ENCODE data around the gene ADARB2. TPM values are rescaled to one million over a fixed set of nuclear protein-coding genes. Genes with fewer than 3 reads are reported as not detected.
"Not testable (repeated sequence)": the region's sequence is repeated elsewhere in the genome, so short reads cannot be mapped to it uniquely, and the experiment has no call there.

ADARB2 gene
- total RNA-seq, 1 donor from 2014 or later: 0.22 TPM

DNA sequence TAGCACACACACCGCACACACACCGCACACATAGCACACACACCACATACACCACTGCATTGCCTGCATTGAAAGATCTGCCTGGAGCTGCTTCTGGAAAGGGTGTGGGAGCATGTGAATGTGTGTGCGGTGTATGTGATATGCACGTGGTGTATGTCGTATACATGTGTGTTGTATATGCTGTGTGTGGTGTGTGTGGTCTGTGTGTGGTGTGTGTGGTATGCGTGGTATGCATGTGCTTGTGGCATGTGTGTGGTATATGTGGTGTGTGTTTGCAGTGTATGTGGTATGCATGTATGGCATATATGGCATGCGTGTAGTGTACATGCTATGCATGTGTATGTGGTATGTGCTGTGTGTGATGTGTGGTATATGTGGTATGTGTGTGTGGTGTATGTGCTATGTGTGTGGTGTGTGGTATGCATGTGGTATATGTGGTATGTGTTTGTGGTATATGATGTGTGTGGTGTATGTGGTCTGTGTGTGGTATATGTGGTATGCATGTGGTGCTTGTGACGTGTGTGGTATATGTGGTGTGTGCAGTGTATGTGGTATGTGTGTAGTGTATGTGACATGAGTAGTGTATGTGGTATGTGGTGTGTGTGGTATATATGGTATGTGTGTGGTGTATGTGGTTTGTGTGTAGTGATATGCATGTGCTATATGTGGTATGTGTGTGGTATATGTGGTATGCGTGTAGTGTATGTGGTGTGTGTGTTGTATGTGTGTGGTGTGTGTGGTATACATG, 505.0 kb downstream of the ADARB2 start:
- no peak for DNase-seq
- intact Hi-C loops (cut with micrococcal nuclease): no loop called here
- no peak for ATAC-seq

DNA sequence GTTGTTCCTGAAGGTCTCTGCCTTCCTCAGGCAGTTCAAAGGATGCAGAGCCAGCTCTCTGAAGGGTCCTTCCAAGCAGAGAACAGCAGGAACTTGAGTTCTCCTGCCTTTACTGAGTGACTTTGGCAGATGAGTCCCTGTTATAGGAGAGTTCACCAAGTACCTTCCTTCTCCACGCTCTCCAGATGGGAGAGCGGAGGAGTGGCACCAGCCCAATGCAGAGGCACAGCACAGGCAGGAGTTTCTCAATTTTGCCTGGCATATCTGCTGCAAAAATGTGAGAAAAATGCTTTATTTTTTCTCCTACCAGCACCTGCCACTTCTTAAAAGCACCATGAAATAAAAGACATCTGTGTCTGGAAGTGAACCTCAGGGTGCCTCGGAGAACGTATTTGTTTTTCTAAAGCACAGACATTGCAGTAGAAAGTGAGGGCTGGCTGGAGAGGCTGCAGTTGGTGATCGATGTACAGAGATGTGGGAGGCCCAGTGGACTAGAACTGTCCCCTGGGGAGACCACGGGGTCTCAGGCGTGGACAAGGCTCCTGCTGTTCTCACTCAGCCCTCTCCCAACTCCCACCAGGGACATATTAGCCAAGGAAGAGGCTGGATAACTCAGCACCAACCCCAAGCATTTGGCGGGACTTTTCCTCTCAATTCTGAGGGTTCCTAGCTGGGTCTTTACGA, 506.6 kb downstream of the ADARB2 start:
- intact Hi-C loops (cut with micrococcal nuclease): no loop called here
- no peak for DNase-seq
- no peak for ATAC-seq

DNA sequence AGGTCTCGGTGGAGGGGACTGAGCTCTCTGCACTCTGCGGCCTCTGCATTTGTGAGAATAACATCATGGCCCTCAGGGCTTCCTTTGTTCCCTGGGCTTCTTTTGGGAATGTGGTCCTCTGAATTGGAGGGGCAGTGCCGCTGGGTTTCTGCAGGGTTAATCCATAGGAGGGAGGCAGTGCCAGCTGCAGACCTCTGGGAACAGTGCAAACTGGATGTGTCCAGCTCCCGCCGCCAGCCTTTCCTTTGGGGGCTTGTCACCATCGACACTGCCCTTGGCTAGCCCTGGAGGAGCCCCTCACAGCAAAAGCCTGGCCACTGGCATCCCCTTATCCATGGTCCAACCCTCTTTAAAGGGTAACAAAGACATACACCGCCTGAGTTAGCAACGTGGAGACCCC, 507.2 kb downstream of the ADARB2 start:
- ATAC-seq: no peak
- no peak for DNase-seq
- intact Hi-C loops (cut with micrococcal nuclease): no loop called here

GRCh38 chr10:1229574-1229973, 507.8 kb downstream of the ADARB2 start:
- no peak for DNase-seq
- intact Hi-C loops (cut with micrococcal nuclease): no loop called here
- no peak for ATAC-seq

GRCh38 chr10:1229116-1229515, 508.2 kb downstream of the ADARB2 start:
- DNase-seq (no peak), ATAC-seq (no peak)
- intact Hi-C loops (cut with micrococcal nuclease): no loop called here

- ATAC-seq: no peak
- intact Hi-C loops (cut with micrococcal nuclease): no loop called here
- DNase-seq: no peak
Measured at GRCh38 chr10:1228467-1228975, 508.8 kb downstream of the ADARB2 start.

GRCh38 chr10:1227510-1228402, 509.6 kb downstream of the ADARB2 start:
- ATAC-seq (no peak), DNase-seq (no peak)
- intact Hi-C loops (cut with micrococcal nuclease): no loop called here

GRCh38 chr10:1226907-1227306, 510.4 kb downstream of the ADARB2 start:
- intact Hi-C loops (cut with micrococcal nuclease); ATAC-seq: not testable (repeated sequence)

GRCh38 chr10:1219874-1220273, 517.5 kb downstream of the ADARB2 start:
- ATAC-seq; DNase-seq; intact Hi-C loops (cut with micrococcal nuclease): not testable (repeated sequence)

More at GRCh38 chr10:1226907-1227306, 510.4 kb downstream of the ADARB2 start:
- not testable (repeated sequence) for DNase-seq

GRCh38 chr10:1217661-1218060, 519.7 kb downstream of the ADARB2 start:
- intact Hi-C loops (cut with micrococcal nuclease): no loop called here
- no peak for ATAC-seq
- DNase-seq: no peak

DNA sequence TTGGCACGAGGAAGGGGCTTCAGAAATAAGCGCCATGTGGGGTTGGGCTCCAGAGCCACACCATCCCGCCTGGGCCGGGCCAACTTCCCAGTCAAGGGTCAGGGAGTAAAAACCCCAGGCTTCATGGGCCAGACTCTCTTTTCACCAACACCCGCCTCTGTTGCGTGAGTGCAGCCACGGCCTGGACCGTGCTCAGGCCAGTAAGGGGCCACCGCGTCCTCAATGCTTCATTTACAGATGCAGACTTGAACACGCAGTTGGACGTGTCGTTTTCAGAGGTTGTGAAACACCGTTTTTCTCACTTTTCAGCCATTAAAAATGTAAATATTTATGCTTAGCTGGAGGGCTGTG, 520.1 kb downstream of the ADARB2 start:
- ATAC-seq: no peak
- no peak for DNase-seq
- intact Hi-C loops (cut with micrococcal nuclease): no loop called here

- intact Hi-C loops (cut with micrococcal nuclease): no loop called here
- ATAC-seq: no peak
- no peak for DNase-seq
Measured at GRCh38 chr10:1216574-1217236, 520.6 kb downstream of the ADARB2 start.

GRCh38 chr10:1215862-1216573, 521.3 kb downstream of the ADARB2 start:
- DNase-seq (no peak), ATAC-seq (no peak)
- intact Hi-C loops (cut with micrococcal nuclease): no loop called here

DNA sequence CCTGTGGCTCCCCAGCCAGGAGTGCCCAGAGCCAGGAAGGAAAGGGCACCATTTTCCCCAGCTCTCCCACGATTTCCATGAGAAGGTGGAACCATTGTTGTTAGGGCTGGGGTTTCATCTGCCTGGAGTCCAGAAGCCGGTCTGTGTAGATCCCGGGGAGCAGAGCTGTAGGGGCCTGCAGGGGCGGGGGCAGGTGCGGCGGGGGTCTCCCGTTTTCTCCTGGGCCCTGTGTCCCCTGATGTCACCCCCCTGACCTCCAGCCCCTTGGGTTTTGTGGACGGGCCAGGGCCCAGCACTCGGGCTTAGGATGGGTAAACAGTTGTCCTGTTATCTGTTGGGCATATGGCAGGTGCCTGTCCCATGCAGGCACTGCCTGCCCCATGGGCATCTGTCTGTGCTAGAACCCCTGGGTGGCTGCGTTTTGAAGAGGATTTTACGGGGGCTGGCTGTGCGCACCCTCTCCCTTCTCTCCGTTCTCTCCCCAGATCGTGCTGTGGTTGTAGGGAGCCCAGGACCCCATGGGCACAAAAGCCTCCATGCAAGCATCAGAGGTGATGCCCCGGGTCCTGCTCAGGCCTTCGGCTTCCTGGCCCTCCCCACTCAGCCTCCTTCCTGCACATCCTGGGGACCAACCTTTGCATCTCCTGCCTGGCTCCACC, 522.3 kb downstream of the ADARB2 start:
- ATAC-seq (no peak), DNase-seq (no peak)
- intact Hi-C loops (cut with micrococcal nuclease): no loop called here

DNA sequence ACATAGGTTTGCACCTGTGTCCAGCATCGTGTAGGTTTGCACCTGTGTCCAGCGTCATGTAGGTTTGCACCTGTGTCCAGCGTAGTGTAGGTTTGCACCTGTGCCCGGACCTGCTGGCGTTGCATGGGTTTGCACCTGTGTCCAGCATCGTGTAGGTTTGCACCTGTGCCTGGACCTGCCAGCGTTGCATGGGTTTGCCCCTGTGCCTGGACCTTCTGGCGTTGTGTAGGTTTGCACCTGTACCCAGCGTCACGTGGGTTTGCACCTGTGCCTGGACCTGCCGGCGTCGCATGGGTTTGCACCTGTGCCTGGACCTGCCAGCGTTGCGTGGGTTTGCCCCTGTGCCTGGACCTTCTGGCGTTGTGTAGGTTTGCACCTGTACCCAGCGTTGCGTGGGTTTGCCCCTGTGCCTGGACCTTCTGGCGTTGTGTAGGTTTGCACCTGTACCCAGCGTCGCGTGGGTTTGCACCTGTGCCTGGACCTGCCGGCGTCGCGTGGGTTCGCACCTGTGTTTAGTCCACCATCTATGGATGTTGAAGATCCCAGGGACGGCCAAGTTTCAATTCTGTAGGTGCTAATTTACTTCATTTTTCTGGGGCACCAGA, 523.2 kb downstream of the ADARB2 start:
- ATAC-seq: no peak
- DNase-seq: no peak
- intact Hi-C loops (cut with micrococcal nuclease): no loop called here

- intact Hi-C loops (cut with micrococcal nuclease): no loop called here
- DNase-seq (no peak), ATAC-seq (no peak)
Measured at GRCh38 chr10:1213252-1214070, 523.9 kb downstream of the ADARB2 start.

DNA sequence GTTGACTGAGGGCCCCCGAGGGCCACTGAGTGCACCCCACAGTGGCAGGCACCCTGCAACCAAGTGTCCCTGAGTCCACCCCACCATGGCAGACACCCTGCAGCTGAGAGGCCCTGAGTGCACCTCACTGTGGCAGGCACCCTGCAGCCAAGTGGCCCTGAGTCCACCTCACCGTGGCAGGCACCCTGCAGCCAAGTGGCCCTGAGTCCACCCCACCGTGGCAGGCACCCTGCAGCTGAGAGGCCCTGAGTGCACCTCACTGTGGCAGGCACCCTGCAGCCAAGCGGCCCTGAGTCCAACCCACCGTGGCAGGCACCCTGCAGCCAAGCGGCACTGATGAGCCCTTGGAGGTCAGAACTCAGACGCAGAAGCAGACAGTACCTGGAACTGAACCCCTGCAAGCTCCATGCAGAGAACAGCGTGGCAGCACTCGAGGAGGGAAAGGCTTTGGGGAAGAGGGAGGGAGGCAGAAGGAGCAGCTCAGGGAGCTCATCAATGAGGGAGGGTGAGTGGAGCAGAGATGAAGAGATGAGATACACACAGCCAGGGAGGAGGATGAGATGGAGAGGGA, 524.7 kb downstream of the ADARB2 start:
- intact Hi-C loops (cut with micrococcal nuclease): no loop called here

More for the DNA sequence above, 524.7 kb downstream of the ADARB2 start:
- DNase-seq (no peak), ATAC-seq (no peak)

Data from left ventricle myocardium superior (tissue), 1 donor.